NCI-H69 (cell line): ENCODE measurements around the gene CALCA.

Experiments used
- DNase-seq: peaks from one replicate; lab custom pipeline; 2025; lab: John Stamatoyannopoulos, UW

CALCA gene

GRCh38 chr11:14942745-14943144 is 29.4 kb downstream of the CALCA start:
- peak; percentile 7 for DNase-seq

DNA sequence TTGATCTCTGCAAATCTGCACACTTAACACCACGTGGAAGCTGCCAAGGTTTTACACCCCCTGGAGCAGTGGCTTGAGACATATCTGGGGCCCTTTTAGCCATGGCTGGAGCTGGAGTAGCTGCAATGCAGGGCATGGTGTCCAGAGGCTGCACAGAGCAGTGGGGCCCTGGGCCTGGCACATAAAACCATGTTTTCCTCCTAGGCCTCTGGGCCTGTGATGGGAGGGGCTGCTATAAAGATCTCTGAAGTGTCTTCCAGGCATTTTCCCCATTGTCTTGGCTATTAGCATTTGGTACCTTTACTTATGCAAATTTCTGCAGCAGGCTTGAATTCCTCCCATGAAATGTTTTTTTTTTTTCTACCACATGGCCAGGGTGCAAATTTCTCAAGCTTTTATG is 33.2 kb downstream of the CALCA start:
- DNase-seq = no peak

- no peak for DNase-seq
These were observed 37.4 kb downstream of the CALCA start for GRCh38 chr11:14934641-14935351.

DNA sequence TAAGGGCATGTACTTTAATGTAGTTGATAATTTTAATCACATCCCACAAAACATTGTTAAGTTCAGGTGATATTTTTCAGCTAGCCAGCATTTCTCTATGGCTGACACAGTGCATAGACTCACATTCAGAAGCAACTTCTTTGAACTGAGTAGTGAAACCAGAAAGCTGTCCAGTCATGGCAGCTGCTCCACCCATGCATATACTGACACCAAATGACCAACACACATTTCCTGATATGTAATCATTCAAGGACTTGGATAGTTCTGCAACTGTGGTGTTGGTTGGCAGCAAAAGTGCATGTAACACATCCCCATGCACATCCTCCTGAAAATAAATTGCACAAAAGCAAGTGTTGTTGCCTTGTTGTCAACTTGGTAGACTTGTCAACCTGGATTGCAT is 39.7 kb downstream of the CALCA start:
- no peak for DNase-seq

GRCh38 chr11:14930369-14930768 is 41.8 kb downstream of the CALCA start:
- DNase-seq = no peak

GRCh38 chr11:14927146-14927545 is 45.0 kb downstream of the CALCA start:
- DNase-seq = no peak

DNA sequence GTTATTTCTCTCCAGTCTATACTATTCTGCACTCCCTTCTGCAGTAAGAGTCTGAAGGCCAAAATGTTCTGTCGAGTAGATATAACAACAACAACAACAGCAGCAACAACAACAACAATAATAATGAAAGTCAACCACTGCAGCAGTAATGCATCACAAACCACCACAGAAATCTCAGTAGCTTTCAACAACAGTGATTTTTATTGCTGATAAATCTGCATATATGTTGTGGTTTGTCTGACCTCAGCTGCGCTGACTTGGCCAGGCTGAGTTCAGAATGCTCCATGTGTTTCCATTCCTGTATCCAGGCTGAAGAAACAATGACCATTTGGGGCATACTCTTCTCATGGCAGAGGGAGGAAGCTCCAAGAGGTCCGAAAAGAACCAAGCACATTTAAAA is 47.8 kb downstream of the CALCA start:
- no peak for DNase-seq
